DMS 273 (cell line): ENCODE results near the gene ALG12.

Source experiments
- DNase-seq: peaks from one replicate; lab custom pipeline; 2025; ENCODE audit not compliant: unreplicated experiment; lab: John Stamatoyannopoulos, UW

The ALG12 gene

DNA sequence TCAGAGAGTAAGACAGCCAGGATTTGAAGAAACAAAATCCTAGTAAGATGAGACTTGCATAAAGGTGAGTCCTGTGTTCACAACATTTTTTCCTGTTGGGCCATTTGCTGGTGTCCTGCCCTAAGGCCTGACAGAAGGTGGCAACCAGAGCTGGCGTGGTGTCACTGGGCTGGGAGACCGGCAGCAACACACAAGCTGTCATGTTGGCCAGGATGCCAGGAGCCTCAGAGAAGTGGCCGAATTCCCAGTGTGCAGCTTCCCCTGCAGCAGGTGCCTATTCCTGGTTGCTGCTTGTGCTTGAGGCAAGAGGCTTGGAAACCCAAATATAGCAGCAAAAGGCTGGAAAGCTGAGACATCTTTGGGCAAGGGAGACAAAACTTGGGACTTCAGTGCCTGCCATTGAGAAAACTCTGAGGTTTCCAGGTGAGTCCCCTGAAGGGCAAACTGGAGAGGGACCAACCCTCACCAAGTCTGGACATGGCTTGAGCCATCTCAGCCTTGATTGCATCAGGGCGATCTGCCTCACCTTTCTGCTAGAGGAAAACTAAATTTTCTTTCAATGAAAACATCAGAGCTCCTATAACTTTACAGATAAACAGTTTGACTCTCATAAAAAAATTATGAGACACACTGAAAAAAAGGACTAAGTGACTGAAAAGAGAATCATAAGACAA lies 25.9 kb downstream of the ALG12 start:
- DNase-seq = peak; percentile 49

DNA sequence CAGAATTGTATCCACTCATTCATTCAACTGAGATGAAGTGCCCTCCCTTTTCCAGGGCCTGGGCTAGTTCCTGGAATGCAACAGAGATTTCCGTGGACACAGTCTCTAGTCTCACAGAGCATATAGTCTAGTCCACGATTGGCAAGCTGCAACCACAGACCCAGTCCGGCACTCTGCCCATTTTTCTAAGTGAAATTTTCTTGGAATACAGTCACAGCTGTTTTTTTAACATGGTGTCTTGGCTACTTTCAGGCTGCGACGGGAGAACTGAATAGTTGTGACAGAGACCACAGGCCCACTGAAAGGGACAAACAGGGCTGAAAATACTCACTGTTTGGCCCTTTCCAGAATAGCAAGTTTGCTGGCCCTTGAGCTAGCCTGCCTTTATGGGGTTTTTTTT lies 29.2 kb downstream of the ALG12 start:
- DNase-seq = no peak

- DNase-seq = no peak
Observed at GRCh38 chr22:49887702-49888101, 30.5 kb downstream of the ALG12 start.

DNA sequence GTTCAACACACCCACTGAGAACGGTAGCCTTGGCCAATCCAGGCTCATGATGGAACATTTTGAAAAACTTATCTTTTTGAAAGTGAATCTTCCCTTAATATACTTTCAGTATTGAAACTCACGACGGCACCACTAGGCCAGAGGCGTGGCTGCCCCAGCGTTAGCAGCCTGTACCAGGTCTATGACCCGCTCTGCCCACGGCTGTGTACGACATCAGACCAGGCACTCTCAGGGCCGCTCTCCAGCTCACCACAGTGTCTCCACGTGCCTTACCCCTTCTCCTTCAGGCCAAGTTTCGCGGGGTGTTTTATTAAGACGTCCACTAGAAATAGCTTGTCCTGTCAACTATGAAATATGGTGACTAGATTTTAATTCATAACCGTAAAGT lies 31.2 kb downstream of the ALG12 start:
- DNase-seq = no peak

- no peak for DNase-seq
Observed at GRCh38 chr22:49886346-49887063, 31.7 kb downstream of the ALG12 start.

DNA sequence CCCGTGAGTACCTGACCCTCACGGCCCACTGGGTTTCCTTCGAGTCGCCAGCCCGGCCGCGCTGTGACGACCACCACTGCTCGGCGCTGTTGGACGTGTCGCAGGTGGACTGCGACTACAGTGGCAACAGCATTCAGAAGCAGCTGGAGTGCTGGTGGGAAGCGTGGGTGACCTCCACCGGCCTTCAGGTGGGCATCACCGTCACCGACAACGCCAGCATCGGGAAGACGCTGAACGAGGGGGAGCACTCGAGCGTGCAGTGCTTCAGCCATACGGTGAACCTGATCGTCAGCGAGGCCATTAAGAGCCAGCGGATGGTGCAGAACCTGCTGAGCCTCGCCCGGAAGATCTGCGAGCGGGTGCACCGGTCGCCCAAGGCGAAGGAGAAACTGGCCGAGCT lies 32.4 kb downstream of the ALG12 start:
- no peak for DNase-seq

DNA sequence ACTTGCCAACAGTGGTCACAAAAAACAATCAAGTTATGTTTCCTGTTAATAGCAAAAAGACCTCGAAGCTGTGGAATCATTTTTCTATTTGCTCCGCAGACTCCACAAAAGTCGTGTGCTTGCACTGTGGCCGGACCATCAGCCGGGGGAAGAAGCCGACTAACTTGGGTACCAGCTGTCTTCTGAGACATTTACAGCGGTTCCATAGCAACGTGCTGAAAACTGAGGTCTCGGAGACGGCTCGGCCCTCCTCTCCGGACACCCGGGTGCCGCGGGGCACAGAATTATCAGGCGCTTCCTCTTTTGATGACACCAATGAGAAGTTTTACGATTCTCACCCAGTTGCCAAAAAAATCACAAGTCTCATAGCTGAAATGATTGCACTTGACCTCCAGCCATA lies 33.0 kb downstream of the ALG12 start:
- no peak for DNase-seq

GRCh38 chr22:49884503-49885260 lies 33.6 kb downstream of the ALG12 start:
- DNase-seq = no peak

DNA sequence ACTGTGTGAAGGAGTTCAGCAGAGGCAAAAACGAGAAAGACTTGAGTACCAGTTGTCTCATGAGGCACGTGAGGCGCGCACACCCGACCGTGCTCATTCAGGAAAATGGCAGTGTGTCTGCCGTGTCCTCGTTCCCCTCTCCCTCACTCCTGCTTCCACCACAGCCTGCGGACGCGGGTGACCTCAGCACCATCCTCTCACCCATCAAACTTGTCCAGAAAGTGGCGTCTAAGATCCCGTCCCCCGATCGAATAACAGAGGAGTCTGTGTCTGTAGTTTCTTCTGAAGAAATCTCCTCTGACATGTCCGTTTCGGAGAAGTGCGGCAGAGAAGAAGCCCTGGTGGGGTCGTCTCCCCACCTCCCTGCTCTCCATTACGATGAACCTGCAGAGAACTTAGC lies 34.2 kb downstream of the ALG12 start:
- DNase-seq = no peak

GRCh38 chr22:49883294-49883640 lies 35.0 kb downstream of the ALG12 start:
- DNase-seq = no peak

- DNase-seq = no peak
Observed at GRCh38 chr22:49882519-49883293, 35.5 kb downstream of the ALG12 start.

DNA sequence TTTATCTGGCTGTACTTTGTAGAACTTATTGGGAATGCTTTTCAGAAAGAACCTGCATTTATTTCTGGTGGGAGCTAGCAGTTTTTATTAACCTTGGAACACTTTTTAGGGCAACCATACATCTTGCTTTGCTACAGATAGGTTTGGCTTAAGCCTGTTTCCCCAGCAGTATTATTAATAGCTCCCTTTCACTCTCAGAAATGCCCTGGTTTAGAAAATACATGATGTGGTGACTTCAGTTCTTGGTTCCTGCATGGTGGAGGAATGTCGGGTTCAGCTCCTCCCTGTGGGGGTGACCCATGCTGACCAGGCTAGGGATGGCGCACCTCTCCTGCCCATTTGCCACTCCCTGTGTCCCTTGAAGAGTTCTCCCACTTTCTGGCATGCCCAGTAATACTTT lies 36.4 kb downstream of the ALG12 start:
- DNase-seq = no peak

DNA sequence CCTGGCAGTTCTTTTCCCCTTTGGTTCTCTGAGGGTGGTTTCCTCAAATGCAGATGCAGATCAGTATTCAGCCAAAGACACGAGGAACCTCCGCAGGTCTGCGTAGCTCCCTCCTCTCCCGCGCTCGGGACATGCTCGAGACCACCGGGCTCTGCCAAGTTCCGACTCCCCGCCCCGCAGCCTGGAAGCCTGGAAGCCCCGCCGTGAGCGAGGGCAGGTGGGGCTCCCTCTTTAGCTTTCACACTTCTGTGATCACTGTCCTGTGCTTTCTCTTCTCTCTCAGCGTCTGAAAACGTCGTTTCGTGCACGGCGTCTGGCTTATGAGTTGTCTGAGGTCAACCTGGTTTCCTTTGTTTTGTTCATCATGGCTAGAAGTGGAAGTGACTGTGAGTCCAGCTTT lies 38.0 kb downstream of the ALG12 start:
- no peak for DNase-seq

- no peak for DNase-seq
Observed at GRCh38 chr22:49879871-49880270, 38.4 kb downstream of the ALG12 start.

DNA sequence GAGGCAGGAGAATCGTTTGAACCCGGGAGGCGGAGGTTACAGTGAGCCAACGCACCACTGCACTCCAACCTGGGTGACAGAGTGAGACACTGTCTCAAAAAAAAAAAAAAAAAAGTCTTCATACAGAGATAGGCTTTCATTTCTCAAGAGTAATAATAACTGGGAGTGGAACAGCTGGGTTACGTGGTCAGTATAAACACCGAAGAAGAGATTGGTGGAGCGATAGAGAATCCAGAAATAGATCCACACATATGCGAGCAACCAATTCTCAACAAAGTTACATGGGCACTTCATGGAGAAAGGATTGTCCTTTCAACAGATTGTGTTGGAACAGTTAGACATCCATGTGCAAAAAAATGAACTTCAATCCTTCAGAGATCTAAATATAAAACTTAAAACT lies 40.0 kb downstream of the ALG12 start:
- no peak for DNase-seq

DNA sequence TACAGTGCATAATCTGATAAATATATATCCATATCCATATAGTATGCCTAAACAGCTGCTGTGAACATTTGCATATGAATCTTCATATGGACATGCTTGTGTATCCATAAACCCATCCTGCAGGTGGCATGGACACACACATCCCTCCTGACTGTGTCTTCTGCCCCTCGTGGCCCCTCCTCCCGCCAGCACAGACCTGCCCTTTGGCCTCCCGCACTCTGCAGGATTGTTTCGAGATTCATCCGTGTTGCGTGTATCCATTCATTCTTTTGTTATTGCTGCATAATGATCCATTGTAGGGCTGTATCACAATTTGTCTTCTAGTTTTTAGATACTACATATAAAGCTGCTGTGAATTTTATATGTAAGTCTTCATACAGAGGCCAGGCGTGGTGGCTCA lies 40.6 kb downstream of the ALG12 start:
- no peak for DNase-seq

DNA sequence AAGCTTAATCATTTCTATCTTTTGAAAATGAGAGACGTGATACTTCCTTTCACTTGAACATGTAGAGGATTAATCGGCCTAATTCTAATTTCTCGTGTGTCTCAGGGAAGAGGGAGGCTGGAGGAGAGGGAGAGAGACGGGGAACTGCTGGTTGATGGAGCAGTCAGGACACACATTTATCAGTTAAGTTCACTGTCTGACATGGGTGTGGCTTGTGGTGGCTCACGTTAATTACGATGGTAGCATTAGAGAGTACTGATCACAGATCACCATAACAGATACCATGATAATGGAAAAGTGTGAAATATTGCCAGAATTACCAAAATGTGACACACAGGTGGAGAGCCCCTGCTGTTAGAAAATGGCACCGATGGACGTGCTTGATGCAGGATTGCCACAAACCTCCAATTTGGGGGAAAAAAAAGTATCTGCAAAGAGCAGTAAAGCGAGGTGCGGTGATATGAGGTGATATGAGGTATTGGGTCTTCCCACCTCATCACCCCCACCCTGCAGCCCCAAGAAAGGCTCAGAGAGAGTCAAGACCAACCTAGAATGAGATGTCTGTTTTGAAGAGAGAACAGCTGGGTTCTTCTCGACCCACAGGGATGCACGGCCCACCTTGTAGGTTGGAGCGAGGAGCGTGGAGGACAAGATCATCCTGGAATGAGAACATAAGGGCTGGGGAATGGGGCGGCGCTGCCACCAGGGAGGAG lies 44.9 kb downstream of the ALG12 start:
- no peak for DNase-seq

DNA sequence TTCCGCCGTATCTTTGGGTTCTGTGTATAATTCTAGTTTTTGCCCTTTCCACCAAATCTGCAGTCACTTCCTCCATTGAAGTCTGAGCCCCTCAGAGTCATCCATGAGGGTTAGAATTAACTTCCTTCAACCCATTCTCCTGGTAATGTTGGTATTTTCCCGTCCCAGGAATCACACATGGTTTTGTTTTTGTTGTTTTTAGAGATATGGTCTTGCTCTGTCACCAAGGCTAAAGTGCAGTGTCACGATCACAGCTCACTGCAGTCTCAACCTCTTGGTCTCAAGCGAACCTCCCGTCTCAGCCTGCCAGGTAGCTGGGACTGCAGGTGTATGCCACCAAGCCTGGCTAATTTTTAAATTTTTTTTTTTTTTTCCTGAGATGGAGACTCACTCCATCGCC lies 45.9 kb downstream of the ALG12 start:
- DNase-seq = no peak

- peak; percentile 14 for DNase-seq
Observed at GRCh38 chr22:49871482-49871881, 46.8 kb downstream of the ALG12 start.

- DNase-seq = no peak
Observed at GRCh38 chr22:49869845-49870712, 48.2 kb downstream of the ALG12 start.
